Upper lobe of right lung (tissue), 1 donor: ENCODE data around the gene PRR5L. TPM values are rescaled to one million over a fixed set of nuclear protein-coding genes. Genes with fewer than 3 reads are reported as not detected.

ENCODE experiments used
- ATAC-seq: fragments of 200-7000 bp; cut with Tn5 transposase; one replicate; pipeline ENCODE4 v1.9.1; 2020; ENCODE audit warnings: mild to moderate bottlenecking, moderate library complexity
- DNase-seq: peaks from one replicate; pipeline ENCODE4 v3.0.0-alpha.2; 2020
- H3K27ac ChIP-seq: fragments of 200-600 bp; one replicate; pipeline ENCODE4 v1.8.0; 2022
- H3K27me3 ChIP-seq: fragments of 200-600 bp; one replicate; pipeline ENCODE4 v1.8.0; 2022; ENCODE audit warnings: mild to moderate bottlenecking
- H3K36me3 ChIP-seq: fragments of 200-600 bp; one replicate; pipeline ENCODE4 v1.8.0; 2022
- H3K4me1 ChIP-seq: fragments of 200-600 bp; one replicate; pipeline ENCODE4 v1.8.0; 2022
- H3K4me3 ChIP-seq: fragments of 200-600 bp; one replicate; pipeline ENCODE4 v1.8.0; 2022; ENCODE audit warnings: mild to moderate bottlenecking
- H3K9me3 ChIP-seq: fragments of 200-600 bp; one replicate; pipeline ENCODE4 v1.8.0; 2022
- intact Hi-C: fragments of 100-400 bp; cut with DNase I; formaldehyde crosslinking; loops from one replicate; pipeline ENCODE4 v1.11.0; 2022
- total RNA-seq: library from RNA; stranded (reverse); fragmentation: NEBNext Ultra II Directional; extraction: Animal tissue kit (Norgen Biotek cat#: 25700); gene quantifications from one replicate; pipeline ENCODE4 v1.2.1, GENCODE V29; 2021
- TF ChIP-seq, protein P1 (sequence below): fragments of 200-600 bp; IDR thresholded peaks from one replicate; pipeline ENCODE4 v1.8.0; 2022; ENCODE audit warnings: antibody characterized with exemption
- donor health status: DM: no; HTN: yes; CAD: no; lungs with severe emphysema.

Gene PRR5L
- total RNA-seq, 1 donor from 2014 or later, result 24.5 TPM

DNA sequence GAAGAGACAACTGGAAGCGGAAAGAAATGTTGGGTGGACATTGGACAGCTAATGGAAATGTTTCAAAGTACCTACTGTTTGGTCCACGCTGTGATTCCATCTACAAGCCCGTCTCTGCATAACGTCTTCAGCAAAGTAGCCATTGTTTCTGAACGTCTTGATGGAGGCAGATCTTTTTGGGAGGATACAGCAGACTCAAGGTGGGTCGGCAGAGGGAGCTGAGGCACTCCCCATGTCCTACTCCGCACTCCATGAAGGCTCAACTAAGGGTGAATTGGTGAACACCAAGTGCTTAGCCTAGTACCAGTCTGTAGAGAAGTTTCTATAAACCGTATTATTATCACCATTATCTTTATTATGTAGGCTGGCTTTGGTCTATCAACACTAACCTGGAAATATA is 45.8 kb downstream of the PRR5L start:
- intact Hi-C loops, result no loop called here

DNA sequence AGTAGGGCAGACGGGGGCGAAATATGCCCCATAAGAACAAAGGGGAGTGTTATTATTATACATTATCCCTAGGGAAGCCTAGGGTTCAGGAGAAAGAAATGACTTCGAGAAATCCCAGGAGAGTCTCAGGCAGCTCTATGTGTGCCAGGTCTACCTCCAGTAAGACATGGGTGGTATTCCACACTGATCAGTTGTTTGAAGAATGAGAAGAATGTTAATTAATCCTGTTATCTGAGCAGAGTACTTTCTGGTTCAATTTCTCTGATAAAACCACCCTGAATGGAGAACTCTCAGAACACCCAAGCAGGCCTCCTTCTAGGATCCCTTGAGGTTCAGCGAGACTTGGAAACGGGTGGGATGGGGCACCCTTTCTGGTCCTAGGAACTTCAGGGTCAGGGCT is 46.2 kb downstream of the PRR5L start:
- TF ChIP-seq, protein P1, sequence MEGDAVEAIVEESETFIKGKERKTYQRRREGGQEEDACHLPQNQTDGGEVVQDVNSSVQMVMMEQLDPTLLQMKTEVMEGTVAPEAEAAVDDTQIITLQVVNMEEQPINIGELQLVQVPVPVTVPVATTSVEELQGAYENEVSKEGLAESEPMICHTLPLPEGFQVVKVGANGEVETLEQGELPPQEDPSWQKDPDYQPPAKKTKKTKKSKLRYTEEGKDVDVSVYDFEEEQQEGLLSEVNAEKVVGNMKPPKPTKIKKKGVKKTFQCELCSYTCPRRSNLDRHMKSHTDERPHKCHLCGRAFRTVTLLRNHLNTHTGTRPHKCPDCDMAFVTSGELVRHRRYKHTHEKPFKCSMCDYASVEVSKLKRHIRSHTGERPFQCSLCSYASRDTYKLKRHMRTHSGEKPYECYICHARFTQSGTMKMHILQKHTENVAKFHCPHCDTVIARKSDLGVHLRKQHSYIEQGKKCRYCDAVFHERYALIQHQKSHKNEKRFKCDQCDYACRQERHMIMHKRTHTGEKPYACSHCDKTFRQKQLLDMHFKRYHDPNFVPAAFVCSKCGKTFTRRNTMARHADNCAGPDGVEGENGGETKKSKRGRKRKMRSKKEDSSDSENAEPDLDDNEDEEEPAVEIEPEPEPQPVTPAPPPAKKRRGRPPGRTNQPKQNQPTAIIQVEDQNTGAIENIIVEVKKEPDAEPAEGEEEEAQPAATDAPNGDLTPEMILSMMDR, result no peak
- no peak for ATAC-seq
- H3K4me1 ChIP-seq, result no peaks in the 10 kb centered on the region
- intact Hi-C loops, result no loop called here
- DNase-seq, result no peak
- H3K27me3 ChIP-seq, result no peaks in the 10 kb centered on the region
- H3K4me3 ChIP-seq, result no peak overlapping the region
- no peaks in the 10 kb centered on the region for H3K9me3 ChIP-seq
- H3K27ac ChIP-seq, result no peak overlapping the region
- H3K36me3 ChIP-seq, result no peaks in the 10 kb centered on the region

More for the DNA sequence above, 45.8 kb downstream of the PRR5L start:
- no peaks in the 10 kb centered on the region for H3K4me1 ChIP-seq
- H3K27me3 ChIP-seq, result no peaks in the 10 kb centered on the region
- DNase-seq, result no peak
- no peak overlapping the region for H3K4me3 ChIP-seq
- no peaks in the 10 kb centered on the region for H3K36me3 ChIP-seq
- no peaks in the 10 kb centered on the region for H3K9me3 ChIP-seq
- no peak overlapping the region for H3K27ac ChIP-seq
- TF ChIP-seq, protein P1, result no peak
- ATAC-seq, result no peak

DNA sequence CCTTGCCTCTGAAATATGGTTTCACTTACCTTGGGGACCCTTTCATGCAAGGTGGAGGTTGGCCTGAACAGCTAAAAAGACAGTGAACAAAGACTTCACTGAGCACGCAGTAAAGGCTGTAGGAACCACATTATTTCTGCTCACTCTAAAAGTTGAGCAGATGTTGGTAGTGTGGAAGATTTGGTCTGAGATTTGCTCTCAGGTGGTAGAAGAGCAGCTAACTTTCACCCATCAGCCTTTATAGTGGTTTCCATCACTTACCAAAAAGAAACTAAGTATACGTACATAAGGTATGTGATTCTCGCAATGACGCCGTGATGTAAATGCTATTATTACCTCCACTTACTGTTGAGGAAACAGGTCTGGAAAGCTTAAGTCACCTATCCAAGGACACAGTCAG is 47.3 kb downstream of the PRR5L start:
- no peak for ATAC-seq
- H3K4me1 ChIP-seq, result no peaks in the 10 kb centered on the region
- no peak overlapping the region for H3K4me3 ChIP-seq
- no peaks in the 10 kb centered on the region for H3K9me3 ChIP-seq
- H3K36me3 ChIP-seq, result no peaks in the 10 kb centered on the region
- H3K27me3 ChIP-seq, result no peaks in the 10 kb centered on the region
- no peak for DNase-seq
- TF ChIP-seq, protein P1, result no peak
- intact Hi-C loops, result no loop called here
- H3K27ac ChIP-seq, result no peak overlapping the region

DNA sequence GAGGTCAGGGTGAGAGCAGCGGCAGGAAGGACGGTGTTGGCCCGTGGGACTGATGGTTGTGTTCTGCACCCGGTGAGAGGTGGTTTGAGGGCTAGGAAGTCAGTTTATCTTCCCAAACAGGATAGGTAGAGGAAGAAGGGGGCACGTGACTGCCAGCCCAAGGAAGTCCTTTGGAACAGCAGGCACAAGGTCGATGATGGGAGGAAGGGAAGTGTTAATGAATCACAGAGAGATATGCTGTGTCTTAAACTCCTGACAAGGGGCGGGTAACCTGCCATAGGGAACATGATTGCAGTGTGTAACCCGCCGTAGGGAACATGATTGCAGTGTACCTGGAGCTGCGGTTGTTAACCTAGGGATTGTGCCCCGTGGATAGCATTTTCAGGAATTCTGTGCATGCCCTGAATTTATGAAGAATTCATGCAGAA is 49.0 kb downstream of the PRR5L start:
- intact Hi-C loops, result no loop called here
- ATAC-seq (no peak), DNase-seq (no peak)
- no peak overlapping the region for H3K4me3 ChIP-seq
- H3K9me3 ChIP-seq, result no peaks in the 10 kb centered on the region
- H3K27me3 ChIP-seq, result no peaks in the 10 kb centered on the region
- TF ChIP-seq, protein P1, result no peak
- no peak overlapping the region for H3K27ac ChIP-seq
- H3K4me1 ChIP-seq, result no peaks in the 10 kb centered on the region
- no peaks in the 10 kb centered on the region for H3K36me3 ChIP-seq

DNA sequence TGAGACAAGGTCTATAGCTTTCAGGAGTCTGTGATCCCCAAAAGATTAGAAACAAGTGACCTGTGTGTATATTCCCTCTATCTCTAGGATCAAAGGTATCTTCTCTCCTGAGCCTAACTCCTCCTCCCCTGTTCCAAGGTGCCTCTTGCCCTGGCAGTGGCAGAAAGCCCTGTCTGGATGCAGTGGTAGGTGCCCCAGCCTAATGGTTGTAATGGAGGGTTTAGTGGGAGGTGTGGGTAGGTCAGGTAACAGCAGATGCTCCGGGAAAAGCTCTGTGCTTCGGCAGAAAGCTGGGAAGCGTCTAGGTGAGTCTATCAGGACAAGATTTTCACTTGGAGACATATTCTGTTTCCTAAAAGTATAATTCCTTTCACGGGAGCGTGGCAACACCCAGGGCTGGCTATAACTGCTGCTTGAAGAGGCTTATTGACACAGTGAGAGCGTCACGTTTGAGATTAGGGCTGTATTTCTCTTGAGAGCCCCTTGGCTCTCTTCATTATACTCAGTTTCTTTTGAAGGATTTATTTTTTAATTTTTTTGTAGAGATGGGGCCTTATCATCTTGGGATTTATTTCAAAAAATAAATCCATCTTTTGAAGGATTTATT is 49.5 kb downstream of the PRR5L start:
- intact Hi-C loops, result no loop called here
- H3K9me3 ChIP-seq, result no peaks in the 10 kb centered on the region
- no peaks in the 10 kb centered on the region for H3K27me3 ChIP-seq
- H3K4me1 ChIP-seq, result no peaks in the 10 kb centered on the region
- no peak overlapping the region for H3K27ac ChIP-seq
- ATAC-seq, result peak; percentile 48
- no peaks in the 10 kb centered on the region for H3K36me3 ChIP-seq
- DNase-seq, result no peak
- TF ChIP-seq, protein P1, result no peak
- H3K4me3 ChIP-seq, result no peak overlapping the region
